ENCODE data around the gene RHO.
"Not testable (repeated sequence)": the region's sequence is repeated elsewhere in the genome, so short reads cannot be mapped to it uniquely, and the experiment has no call there.

Gene RHO

DNA sequence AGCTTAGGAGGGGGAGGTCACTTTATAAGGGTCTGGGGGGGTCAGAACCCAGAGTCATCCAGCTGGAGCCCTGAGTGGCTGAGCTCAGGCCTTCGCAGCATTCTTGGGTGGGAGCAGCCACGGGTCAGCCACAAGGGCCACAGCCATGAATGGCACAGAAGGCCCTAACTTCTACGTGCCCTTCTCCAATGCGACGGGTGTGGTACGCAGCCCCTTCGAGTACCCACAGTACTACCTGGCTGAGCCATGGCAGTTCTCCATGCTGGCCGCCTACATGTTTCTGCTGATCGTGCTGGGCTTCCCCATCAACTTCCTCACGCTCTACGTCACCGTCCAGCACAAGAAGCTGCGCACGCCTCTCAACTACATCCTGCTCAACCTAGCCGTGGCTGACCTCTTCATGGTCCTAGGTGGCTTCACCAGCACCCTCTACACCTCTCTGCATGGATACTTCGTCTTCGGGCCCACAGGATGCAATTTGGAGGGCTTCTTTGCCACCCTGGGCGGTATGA is at the start of gene RHO:
Gene RHO, plus strand, starts transcription at position 51 of the 512 bp plus-strand sequence. Its CDS starts 95 bp downstream, at position 146.
- Histone ChIP-seq H3K4me3 (ENCODE audit: low read depth in 1 of 2, low read length in 2 of 2) (no peak within 1 kb of the TSS), H3K27me3 (ENCODE audit: control insufficient read depth in 1 of 2, insufficient read depth in 2 of 2, low read length in 2 of 2) (no peaks in the 10 kb centered on the region), H3K9ac (ENCODE audit: low read length) (no peak within 1 kb of the TSS), H3K36me3 (ENCODE audit: insufficient read depth, low read length) (no peaks in the 10 kb centered on the region), H3K27ac (ENCODE audit: low read depth, low read length) (no peak within 1 kb of the TSS), H3K9me3 (ENCODE audit: low read length) (no peaks in the 10 kb centered on the region), H3K4me1 (ENCODE audit: insufficient read depth, low read length) (no peaks in the 10 kb centered on the region)

- not testable (repeated sequence) for H3K4me3 ChIP-seq (ENCODE audit: low read depth in 1 of 2, low read length in 2 of 2); H3K9ac ChIP-seq (ENCODE audit: low read length); H3K27me3 ChIP-seq (ENCODE audit: control insufficient read depth in 1 of 2, insufficient read depth in 2 of 2, low read length in 2 of 2); H3K9me3 ChIP-seq (ENCODE audit: low read length); H3K27ac ChIP-seq (ENCODE audit: low read depth, low read length); H3K4me1 ChIP-seq (ENCODE audit: insufficient read depth, low read length)
- H3K36me3 ChIP-seq (ENCODE audit: insufficient read depth, low read length): peaks cover 41% of the 10 kb centered on the region
Observed at GRCh38 chr3:129481225-129481765, 47.1 kb upstream of the RHO start.

DNA sequence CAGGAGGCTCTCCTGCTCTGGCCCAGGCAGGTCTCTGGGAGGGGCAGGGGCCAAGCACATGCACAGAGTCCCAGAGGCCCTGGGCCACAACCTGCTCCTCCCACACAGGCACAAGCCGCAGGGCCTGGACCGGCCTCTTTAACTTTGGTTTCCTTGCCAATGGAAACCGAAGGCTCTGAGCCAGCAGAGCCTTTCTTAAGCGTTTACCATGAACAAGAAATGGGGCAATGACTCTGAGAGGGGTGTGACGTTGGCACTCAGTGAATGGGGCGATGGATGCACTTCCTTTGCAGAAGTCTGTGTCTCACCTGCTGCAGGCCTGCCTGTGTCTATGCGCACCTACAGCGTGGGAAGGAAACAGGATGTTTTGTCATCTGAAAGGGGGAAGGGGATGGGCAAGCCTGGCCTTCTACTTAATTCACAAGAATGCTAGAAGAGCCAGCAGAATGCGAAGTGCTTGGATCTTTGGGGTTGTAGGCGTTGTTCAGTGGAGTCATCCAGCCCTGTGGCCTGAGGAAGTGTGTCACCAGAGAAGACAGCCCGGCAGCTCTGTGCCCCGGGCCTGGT is 46.6 kb upstream of the RHO start:
- Histone ChIP-seq H3K27me3 (ENCODE audit: control insufficient read depth in 1 of 2, insufficient read depth in 2 of 2, low read length in 2 of 2) (no peaks in the 10 kb centered on the region), H3K9ac (ENCODE audit: low read length) (no peak overlapping the region), H3K4me1 (ENCODE audit: insufficient read depth, low read length) (no peaks in the 10 kb centered on the region), H3K36me3 (ENCODE audit: insufficient read depth, low read length) (peaks cover 36% of the 10 kb centered on the region), H3K4me3 (ENCODE audit: low read depth in 1 of 2, low read length in 2 of 2) (no peak overlapping the region), H3K9me3 (ENCODE audit: low read length) (no peaks in the 10 kb centered on the region), H3K27ac (ENCODE audit: low read depth, low read length) (no peak overlapping the region)

GRCh38 chr3:129482721-129483120 is 45.7 kb upstream of the RHO start:
- H3K9ac ChIP-seq (ENCODE audit: low read length): no peak overlapping the region
- peaks cover 28% of the 10 kb centered on the region for H3K36me3 ChIP-seq (ENCODE audit: insufficient read depth, low read length)
- no peaks in the 10 kb centered on the region for H3K9me3 ChIP-seq (ENCODE audit: low read length)
- H3K4me3 ChIP-seq (ENCODE audit: low read depth in 1 of 2, low read length in 2 of 2): no peak overlapping the region
- H3K27me3 ChIP-seq (ENCODE audit: control insufficient read depth in 1 of 2, insufficient read depth in 2 of 2, low read length in 2 of 2): no peaks in the 10 kb centered on the region
- H3K27ac ChIP-seq (ENCODE audit: low read depth, low read length): no peak overlapping the region
- no peaks in the 10 kb centered on the region for H3K4me1 ChIP-seq (ENCODE audit: insufficient read depth, low read length)

GRCh38 chr3:129483870-129484269 is 44.6 kb upstream of the RHO start:
- Histone ChIP-seq H3K27me3 (ENCODE audit: control insufficient read depth in 1 of 2, insufficient read depth in 2 of 2, low read length in 2 of 2) (no peaks in the 10 kb centered on the region), H3K36me3 (ENCODE audit: insufficient read depth, low read length) (peaks cover 27% of the 10 kb centered on the region), H3K27ac (ENCODE audit: low read depth, low read length) (no peak overlapping the region), H3K4me1 (ENCODE audit: insufficient read depth, low read length) (no peaks in the 10 kb centered on the region), H3K9me3 (ENCODE audit: low read length) (no peaks in the 10 kb centered on the region), H3K4me3 (ENCODE audit: low read depth in 1 of 2, low read length in 2 of 2) (no peak overlapping the region), H3K9ac (ENCODE audit: low read length) (no peak overlapping the region)

DNA sequence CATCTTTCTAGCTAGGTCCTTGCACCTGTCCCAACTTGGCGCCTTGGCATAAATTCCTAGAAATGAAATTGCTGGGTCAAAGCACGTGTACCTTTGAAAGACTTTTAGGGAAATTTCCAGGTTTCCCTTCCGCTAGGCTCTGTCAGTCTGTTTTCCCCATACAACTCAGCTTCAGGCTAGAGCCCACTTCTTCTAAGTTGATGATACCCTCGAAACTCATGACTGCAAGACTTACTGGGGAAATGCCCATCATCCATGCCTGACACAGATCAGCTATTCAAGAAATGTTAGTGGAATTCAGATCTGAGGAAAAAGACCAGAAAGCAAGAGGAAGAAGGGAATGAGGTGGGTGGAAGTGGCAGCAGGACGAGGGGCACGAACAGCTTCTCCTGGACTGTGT is 43.3 kb upstream of the RHO start:
- H3K27me3 ChIP-seq (ENCODE audit: control insufficient read depth in 1 of 2, insufficient read depth in 2 of 2, low read length in 2 of 2); H3K4me1 ChIP-seq (ENCODE audit: insufficient read depth, low read length); H3K9me3 ChIP-seq (ENCODE audit: low read length); H3K27ac ChIP-seq (ENCODE audit: low read depth, low read length); H3K4me3 ChIP-seq (ENCODE audit: low read depth in 1 of 2, low read length in 2 of 2); H3K9ac ChIP-seq (ENCODE audit: low read length): not testable (repeated sequence)
- H3K36me3 ChIP-seq (ENCODE audit: insufficient read depth, low read length): peaks cover 18% of the 10 kb centered on the region

DNA sequence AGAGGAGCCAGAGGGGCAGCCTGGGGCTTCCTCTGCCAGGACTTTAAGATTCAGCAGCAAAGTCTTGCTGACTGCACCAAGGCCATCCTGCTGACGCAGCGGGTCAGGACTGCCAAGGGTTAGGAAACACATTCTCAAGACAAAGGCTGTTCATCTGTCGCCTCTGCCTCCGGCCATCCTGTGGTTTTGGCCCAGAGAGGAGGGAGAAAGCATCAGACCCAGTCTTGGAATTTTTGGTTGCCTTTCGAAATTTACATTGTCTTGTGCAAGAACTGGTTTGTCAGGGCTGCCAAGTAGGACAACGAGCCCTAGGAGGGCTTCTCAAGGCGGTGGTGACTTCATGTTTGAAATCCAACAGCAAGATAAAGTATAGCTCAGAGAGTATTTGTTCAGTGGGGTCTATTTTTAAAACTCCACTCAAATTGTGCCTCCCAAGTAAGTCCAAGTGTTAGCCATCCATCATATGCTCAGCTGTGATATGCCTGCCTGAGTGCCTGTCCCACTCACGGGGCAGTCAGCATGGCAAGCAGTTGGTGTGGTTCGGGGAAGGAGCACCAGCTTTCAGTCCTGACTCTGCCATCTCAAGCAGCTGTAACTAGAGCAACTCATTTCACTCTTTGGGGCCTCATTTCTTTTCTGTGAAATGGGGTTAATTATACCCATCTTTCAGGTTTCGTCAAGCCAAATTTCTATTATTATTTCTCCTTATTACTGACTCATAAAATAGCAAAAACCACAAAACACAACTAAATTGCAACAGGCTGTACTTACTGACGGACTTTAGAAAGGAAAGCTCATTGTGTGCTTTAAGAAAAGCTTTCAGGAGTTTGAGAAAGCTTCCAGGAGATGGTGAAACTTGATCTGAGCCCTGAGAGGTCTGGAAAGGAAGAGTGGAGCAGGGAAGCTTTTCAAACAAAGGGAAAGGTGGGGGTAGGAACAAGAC is 42.4 kb upstream of the RHO start:
- Histone ChIP-seq H3K36me3 (ENCODE audit: insufficient read depth, low read length) (peaks cover 10% of the 10 kb centered on the region), H3K27ac (ENCODE audit: low read depth, low read length) (no peak overlapping the region), H3K9ac (ENCODE audit: low read length) (no peak overlapping the region), H3K9me3 (ENCODE audit: low read length) (no peaks in the 10 kb centered on the region), H3K4me3 (ENCODE audit: low read depth in 1 of 2, low read length in 2 of 2) (no peak overlapping the region), H3K27me3 (ENCODE audit: control insufficient read depth in 1 of 2, insufficient read depth in 2 of 2, low read length in 2 of 2) (no peaks in the 10 kb centered on the region), H3K4me1 (ENCODE audit: insufficient read depth, low read length) (peaks cover 10% of the 10 kb centered on the region)

DNA sequence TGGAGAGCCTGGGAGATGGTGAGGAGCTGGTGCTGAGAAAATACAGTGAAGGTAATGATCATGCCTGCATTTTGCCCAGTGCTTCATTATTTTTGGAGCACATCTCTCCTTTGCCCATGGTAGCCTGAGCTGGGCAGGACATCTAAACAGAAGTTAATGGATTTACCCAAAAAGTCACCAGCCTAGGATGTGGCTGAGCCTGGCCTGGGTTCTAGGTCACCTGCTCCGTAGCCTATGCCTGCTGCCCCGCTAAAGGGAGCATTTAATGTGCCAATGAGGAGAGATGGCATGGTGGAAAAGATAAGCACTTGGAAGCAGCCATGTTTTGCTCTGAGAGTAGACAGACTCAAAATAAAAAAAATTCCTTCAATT is 41.8 kb upstream of the RHO start:
- Histone ChIP-seq H3K4me3 (ENCODE audit: low read depth in 1 of 2, low read length in 2 of 2) (no peak overlapping the region), H3K4me1 (ENCODE audit: insufficient read depth, low read length) (peaks cover 10% of the 10 kb centered on the region), H3K27me3 (ENCODE audit: control insufficient read depth in 1 of 2, insufficient read depth in 2 of 2, low read length in 2 of 2) (no peaks in the 10 kb centered on the region), H3K9me3 (ENCODE audit: low read length) (no peaks in the 10 kb centered on the region), H3K27ac (ENCODE audit: low read depth, low read length) (no peak overlapping the region), H3K36me3 (ENCODE audit: insufficient read depth, low read length) (peaks cover 11% of the 10 kb centered on the region), H3K9ac (ENCODE audit: low read length) (no peak overlapping the region)

DNA sequence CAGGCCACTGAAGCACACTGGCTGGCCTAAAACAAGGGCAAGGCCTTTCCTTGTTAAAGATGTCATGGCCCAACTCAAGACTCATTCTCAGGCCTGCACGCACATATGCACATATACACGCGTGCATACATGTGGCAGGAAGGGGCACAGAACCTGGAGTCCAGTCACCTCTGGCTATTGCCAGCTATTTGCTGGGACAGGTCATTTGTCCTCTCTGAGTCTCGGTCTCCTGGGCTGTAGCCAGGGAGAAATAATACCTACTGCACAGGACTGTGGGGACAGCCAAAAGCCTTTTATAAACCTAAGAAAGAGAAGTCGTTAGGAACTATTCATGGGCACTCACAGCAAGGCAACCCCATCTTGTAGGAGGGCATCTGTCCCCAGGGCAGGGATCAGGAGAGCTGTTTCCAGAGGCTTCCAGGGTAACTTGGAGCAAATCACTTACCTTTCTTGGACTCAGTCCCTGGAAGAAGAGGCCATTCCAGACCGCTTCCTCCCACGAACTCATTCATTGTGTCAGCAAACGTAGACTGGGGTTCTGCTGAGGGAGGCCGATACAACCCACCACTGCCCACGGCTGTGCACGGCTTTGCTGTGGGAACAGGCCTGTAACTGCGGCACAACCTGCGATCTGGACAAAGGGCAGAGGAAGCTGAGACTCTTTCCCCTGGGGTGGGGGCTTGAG is 41.1 kb upstream of the RHO start:
- no peaks in the 10 kb centered on the region for H3K27me3 ChIP-seq (ENCODE audit: control insufficient read depth in 1 of 2, insufficient read depth in 2 of 2, low read length in 2 of 2)
- no peak overlapping the region for H3K27ac ChIP-seq (ENCODE audit: low read depth, low read length)
- H3K36me3 ChIP-seq (ENCODE audit: insufficient read depth, low read length): peaks cover 18% of the 10 kb centered on the region
- no peak overlapping the region for H3K9ac ChIP-seq (ENCODE audit: low read length)
- peaks cover 10% of the 10 kb centered on the region for H3K4me1 ChIP-seq (ENCODE audit: insufficient read depth, low read length)
- no peaks in the 10 kb centered on the region for H3K9me3 ChIP-seq (ENCODE audit: low read length)
- H3K4me3 ChIP-seq (ENCODE audit: low read depth in 1 of 2, low read length in 2 of 2): no peak overlapping the region

DNA sequence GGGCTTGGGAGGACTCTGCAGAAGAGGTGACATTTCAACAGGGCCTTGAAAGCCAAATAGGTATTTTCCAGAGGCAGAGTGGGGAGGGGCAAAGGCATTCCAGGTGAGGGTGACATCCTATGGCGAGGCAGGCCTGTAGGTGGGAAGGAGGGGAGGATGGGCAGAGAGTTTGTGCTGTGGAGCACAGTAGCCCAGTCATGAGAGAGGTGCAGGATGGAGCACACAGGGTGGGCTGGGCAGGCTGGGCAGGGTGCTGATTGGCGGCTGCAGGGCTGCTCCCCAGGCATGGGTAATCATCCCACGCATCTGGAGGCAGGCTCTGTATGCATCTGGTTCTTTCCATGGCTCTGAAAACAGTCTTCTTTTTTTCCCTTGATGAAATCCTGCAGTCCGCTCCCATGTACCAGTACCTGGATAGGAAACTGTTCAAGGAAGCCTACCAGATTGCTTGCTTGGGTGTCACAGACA is 40.5 kb upstream of the RHO start:
- not testable (repeated sequence) for H3K27ac ChIP-seq (ENCODE audit: low read depth, low read length); H3K4me3 ChIP-seq (ENCODE audit: low read depth in 1 of 2, low read length in 2 of 2); H3K9me3 ChIP-seq (ENCODE audit: low read length); H3K9ac ChIP-seq (ENCODE audit: low read length); H3K27me3 ChIP-seq (ENCODE audit: control insufficient read depth in 1 of 2, insufficient read depth in 2 of 2, low read length in 2 of 2)
- H3K36me3 ChIP-seq (ENCODE audit: insufficient read depth, low read length): peaks cover 21% of the 10 kb centered on the region
- H3K4me1 ChIP-seq (ENCODE audit: insufficient read depth, low read length): peaks cover 10% of the 10 kb centered on the region

GRCh38 chr3:129489258-129489657 is 39.2 kb upstream of the RHO start:
- H3K4me3 ChIP-seq (ENCODE audit: low read depth in 1 of 2, low read length in 2 of 2); H3K9ac ChIP-seq (ENCODE audit: low read length); H3K27ac ChIP-seq (ENCODE audit: low read depth, low read length); H3K9me3 ChIP-seq (ENCODE audit: low read length); H3K27me3 ChIP-seq (ENCODE audit: control insufficient read depth in 1 of 2, insufficient read depth in 2 of 2, low read length in 2 of 2): not testable (repeated sequence)
- Histone ChIP-seq H3K36me3 (ENCODE audit: insufficient read depth, low read length) (peaks cover 20% of the 10 kb centered on the region), H3K4me1 (ENCODE audit: insufficient read depth, low read length) (peaks cover 10% of the 10 kb centered on the region)
